HG03095 (cell line): ENCODE results near the gene DDX50.
"Not testable (repeated sequence)": the region's sequence is repeated elsewhere in the genome, so short reads cannot be mapped to it uniquely, and the experiment has no call there.

Experiments used
- ATAC-seq: cut with Tn5 transposase; IDR thresholded peaks from one replicate; pipeline ENCODE4 v1.9.1; 2021; ENCODE audit warnings: moderate library complexity; ENCODE audit not compliant: unreplicated experiment

Gene DDX50

DNA sequence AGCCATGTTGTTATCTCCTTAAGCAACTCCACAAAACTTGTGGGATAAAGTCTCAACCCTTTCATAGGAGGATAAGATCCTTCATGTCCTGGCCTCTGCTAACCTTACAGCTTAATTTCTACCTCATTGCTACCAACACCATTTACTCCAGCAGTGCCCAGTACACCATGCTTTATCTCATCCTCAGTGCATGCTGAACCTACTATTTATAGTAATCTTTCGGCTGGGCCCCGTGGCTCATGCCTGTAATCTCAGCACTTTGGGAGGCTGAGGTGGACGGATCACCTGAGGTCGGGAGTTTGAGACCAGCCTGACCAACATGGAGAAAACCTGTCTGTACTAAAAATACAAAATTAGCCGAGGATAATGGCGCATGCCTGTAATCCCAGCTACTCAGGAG, 78.6 kb downstream of the DDX50 start:
- not testable (repeated sequence) for ATAC-seq

DNA sequence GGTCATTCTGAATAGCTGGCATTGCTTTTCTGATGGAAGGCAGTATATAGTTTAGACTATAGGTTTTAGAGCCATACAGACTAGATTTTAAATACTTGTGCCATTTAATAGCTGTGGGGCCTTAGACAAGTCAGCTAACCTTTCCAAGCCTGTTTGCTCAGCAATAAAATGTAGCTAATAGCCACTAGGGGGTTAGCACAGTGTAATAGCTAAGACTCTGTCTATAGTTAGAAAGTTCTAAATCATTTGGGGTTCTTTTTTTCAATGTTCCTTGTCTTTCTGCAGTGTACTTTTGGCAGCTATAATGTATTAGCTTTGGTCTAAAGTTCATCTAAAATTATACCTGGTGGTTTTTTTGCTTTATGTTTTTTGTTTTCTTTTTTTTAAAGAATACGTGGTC, 80.0 kb downstream of the DDX50 start:
- no peak for ATAC-seq

DNA sequence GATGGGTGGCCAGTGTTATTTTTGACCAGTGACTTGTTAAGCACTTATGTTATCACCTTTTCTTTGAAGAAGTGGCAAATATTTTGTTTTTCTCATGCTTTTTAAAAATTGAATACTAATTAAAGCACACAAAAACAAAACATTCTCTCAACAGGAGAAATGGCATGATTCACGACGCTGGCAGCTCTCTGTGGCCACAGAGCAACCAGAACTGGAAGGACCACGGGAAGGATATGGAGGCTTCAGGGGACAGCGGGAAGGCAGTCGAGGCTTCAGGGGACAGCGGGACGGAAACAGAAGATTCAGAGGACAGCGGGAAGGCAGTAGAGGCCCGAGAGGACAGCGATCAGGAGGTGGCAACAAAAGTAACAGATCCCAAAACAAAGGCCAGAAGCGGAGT, 81.3 kb downstream of the DDX50 start:
- ATAC-seq, result no peak

DNA sequence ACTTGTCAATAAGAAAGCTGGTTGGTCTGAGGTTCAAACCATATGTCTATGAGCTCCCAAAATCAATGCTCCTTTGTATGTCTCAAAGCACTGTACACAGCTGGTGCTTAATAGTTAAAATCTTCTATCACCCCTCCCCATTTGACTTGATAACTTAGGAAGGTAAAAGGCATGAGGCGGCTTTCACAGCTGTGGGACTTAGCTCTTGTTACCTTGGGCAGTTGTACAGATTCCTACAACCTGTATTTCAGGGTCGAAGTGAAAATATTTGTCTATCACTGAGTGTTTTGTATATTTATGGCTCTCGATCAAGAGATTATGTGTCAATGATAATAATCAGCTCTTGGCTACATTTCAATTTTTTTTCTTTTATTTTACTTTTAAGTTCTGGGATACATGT, 86.5 kb downstream of the DDX50 start:
- no peak for ATAC-seq

DNA sequence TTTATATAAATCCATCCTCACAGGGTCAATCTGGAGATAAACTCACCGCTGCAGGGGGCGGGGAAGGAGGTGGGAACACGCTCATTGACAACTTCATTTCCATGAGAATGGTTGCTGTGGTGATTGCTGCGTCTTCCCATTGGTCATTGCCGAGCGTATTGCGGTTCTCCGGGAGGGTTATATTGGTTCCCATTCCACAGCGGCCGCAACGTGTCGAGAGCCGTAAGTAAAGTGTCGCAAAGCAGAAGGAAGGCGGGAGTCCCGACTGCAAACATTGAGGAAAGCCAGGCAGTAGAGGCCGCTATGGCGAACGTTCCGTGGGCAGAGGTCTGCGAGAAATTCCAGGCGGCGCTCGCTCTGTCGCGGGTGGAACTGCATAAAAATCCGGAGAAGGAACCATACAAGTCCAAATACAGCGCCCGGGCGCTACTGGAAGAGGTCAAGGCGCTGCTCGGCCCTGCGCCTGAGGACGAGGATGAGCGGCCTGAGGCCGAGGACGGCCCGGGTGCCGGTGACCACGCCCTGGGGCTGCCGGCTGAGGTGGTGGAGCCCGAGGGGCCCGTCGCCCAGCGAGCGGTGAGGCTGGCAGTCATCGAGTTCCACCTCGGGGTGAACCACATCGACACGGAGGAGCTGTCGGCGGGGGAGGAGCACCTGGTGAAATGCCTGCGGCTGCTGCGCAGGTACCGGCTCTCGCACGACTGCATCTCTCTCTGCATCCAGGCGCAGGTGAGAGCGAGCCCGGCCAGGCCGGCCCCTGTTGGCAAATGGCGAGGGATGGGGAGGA, 87.6 kb downstream of the DDX50 start, which contains the start of gene KIFBP:
Gene KIFBP (plus strand): TSS at position 274 of the 787 bp plus-strand sequence. CDS start 30 bp downstream, at position 304.
- ATAC-seq, result peak; percentile 77

GRCh38 chr10:68989317-68989990, 88.3 kb downstream of the DDX50 start:
- ATAC-seq, result no peak

DNA sequence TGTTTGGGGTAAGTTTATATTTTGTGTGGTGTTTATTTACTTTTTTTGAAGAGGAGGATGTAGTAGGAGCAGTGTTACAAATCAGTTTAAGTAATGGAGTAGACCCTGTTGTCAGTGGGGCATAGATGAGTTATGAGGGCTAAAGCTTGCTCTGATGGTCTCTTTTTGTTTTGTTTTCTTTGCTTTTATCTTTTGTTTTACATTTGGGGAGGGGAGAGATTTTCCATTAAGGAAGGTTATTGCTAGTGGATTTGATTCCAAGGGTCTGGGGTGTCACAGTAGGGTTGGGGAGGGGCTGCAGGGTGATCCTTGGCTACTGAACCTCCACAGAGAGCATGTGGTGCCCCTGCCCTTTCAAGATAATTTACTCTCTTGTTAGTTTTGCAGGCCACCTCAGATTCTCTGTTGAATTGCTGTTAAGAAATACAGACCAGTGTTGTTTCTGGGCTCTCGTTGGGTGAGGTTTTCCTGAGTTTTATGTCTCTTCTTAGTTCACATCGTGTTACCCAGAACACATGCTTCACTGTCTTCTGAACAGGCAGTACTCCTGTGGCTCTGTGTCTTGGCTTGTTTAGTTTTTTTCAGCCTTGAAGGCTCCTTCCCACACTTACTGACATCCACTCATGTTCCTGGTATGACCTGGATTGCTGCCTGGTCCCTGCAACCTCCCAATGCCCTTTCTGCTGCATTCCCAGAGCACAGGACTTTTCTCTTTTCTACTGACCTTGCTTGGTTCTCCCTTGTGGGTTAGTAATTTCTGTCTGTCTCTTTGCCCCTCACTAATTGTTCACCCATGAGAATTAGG, 91.7 kb downstream of the DDX50 start:
- ATAC-seq, result no peak
